Transverse colon (tissue), 4 donors: ENCODE data around the gene ACSL1. TPM values are rescaled to one million over a fixed set of nuclear protein-coding genes. Genes with fewer than 3 reads are reported as not detected.

Experiments
- DNase-seq: peaks from one replicate; pipeline ENCODE4 v3.0.0-alpha.2; 2019
- H3K27ac ChIP-seq, 4 donors: fragments of 200-600 bp; sonication (generic); 2 replicates each; pipeline ENCODE4 v1.5.1; 2016 to 2018; ENCODE audit warnings: inconsistent platforms in 4 of 4
- H3K27me3 ChIP-seq: fragments of 200-600 bp; sonication (generic); 2 replicates; pipeline ENCODE4 v1.5.1; 2017; ENCODE audit warnings: inconsistent platforms
- H3K36me3 ChIP-seq, 4 donors: fragments of 200-600 bp; sonication (generic); 2 replicates each; pipeline ENCODE4 v1.5.1; 2017 to 2019; ENCODE audit warnings: inconsistent platforms in 4 of 4
- H3K4me1 ChIP-seq, 4 donors: fragments of 200-600 bp; sonication (generic); 2 replicates each; pipeline ENCODE4 v1.5.1; 2017 to 2020; ENCODE audit warnings: inconsistent platforms in 4 of 4
- H3K4me3 ChIP-seq, 4 donors: fragments of 200-600 bp; sonication (generic); 1 replicate in 1 of 4; 2 replicates in 3 of 4; pipeline versions ENCODE4 v1.5.1 to v1.6.1; 2017 to 2019; ENCODE audit warnings: inconsistent platforms in 4 of 4
- H3K9me3 ChIP-seq, 2 donors: fragments of 200-600 bp; sonication (generic); 2 replicates each; pipeline ENCODE4 v1.5.1; 2017 to 2019; ENCODE audit warnings: inconsistent platforms in 2 of 2
- CTCF ChIP-seq, 5 experiments: fragments of 200-600 bp in 3 of 5; fragments of 450-650 bp in 2 of 5; sonication (generic) in 3 of 5; IDR thresholded peaks; 1 replicate in 2 of 5; 2 replicates in 3 of 5; pipeline ENCODE4 v1.5.1; 2016 to 2017; ENCODE audit warnings: antibody characterized with exemption in 5 of 5, inconsistent platforms in 3 of 5, mild to moderate bottlenecking in 2 of 5, moderate library complexity in 1 of 5
- EP300 ChIP-seq: sonication (generic); formaldehyde crosslinking; IDR thresholded peaks from one replicate; pipeline ENCODE4 v1.6.1; 2017; ENCODE audit warnings: antibody characterized with exemption, low read depth
- POLR2A ChIP-seq: fragments of 450-650 bp; IDR thresholded peaks from one replicate; pipeline ENCODE4 v1.6.1; 2016; ENCODE audit warnings: antibody characterized with exemption, mild to moderate bottlenecking, moderate library complexity
- POLR2AphosphoS5 ChIP-seq, 3 donors: sonication (generic); formaldehyde crosslinking; IDR thresholded peaks; one replicate each; pipeline ENCODE4 v1.6.1; 2016; ENCODE audit warnings: antibody characterized with exemption in 3 of 3
- WGBS, 2 donors: methylation state at CpG; one replicate each; pipeline ENCODE4 v1.1.5; 2018; ENCODE audit warnings: low coverage in 1 of 2; 5-methylcytosine and 5-hydroxymethylcytosine counted together
- in situ Hi-C, 4 donors: fragments of 200-750 bp; cut with MboI; loops; one replicate each; pipeline versions ENCODE4 v1.15.0 to v1.15.1; 2017; ENCODE audit warnings: low sequenced_read_pairs in 3 of 4, low pct_ligation_motif_present in 1 of 4, low pct_unique_long_range_greater_than_20kb in 1 of 4
- intact Hi-C: fragments of 100-400 bp; cut with DNase I; formaldehyde crosslinking; loops from one replicate; pipeline ENCODE4 v1.15.1; 2023; ENCODE audit warnings: low total_unique reads
- total RNA-seq, 4 donors: library from RNA; depleted of rRNA; stranded (reverse); fragments of >200 nt; gene quantifications; one replicate each; pipeline ENCODE4 v1.1.0, GENCODE V29; 2016

The ACSL1 gene
- total RNA-seq, 4 donors from 2014 or later: 20.6 to 50.0 (median 40.0) TPM

GRCh38 chr4:184721254-184721653, 104.5 kb downstream of the ACSL1 start:
- Histone ChIP-seq H3K9me3 (no peaks in the 10 kb centered on the region), H3K4me1 (peaks cover 0 to 10% (median 4%) of the 10 kb centered on the region in 4 donors), H3K36me3 (no peaks in the 10 kb centered on the region), H3K4me3 (no peak overlapping the region), H3K27ac (no peak overlapping the region), H3K27me3 (no peaks in the 10 kb centered on the region)
- in situ Hi-C loops: no loop called here
- intact Hi-C loops: no loop called here
- no peak for TF ChIP-seq CTCF (IDR thresholded peaks at IDR 0.05)
- no peak for TF ChIP-seq POLR2A
- DNase-seq: no peak

- Histone ChIP-seq H3K4me1 (peaks cover 0 to 10% (median 4%) of the 10 kb centered on the region in 4 donors), H3K9me3 (no peaks in the 10 kb centered on the region), H3K36me3 (no peaks in the 10 kb centered on the region), H3K27me3 (no peaks in the 10 kb centered on the region), H3K4me3 (no peak overlapping the region), H3K27ac (no peak overlapping the region)
- intact Hi-C loops: no loop called here
- DNase-seq: no peak
- TF ChIP-seq EP300 (no peak), POLR2AphosphoS5 (IDR thresholded peaks at IDR 0.05) (no peak), POLR2A (no peak), CTCF (IDR thresholded peaks at IDR 0.05) (no peak)
- WGBS, 2 donors: 98 to 100% methylated on average over 1 to 3 of the region's 3 CpGs
- in situ Hi-C loops: no loop called here
Measured at GRCh38 chr4:184719407-184719806, 106.4 kb downstream of the ACSL1 start.

- TF ChIP-seq EP300 (no peak), POLR2A (no peak), POLR2AphosphoS5 (IDR thresholded peaks at IDR 0.05) (no peak), CTCF (IDR thresholded peaks at IDR 0.05) (no peak)
- no peaks in the 10 kb centered on the region for H3K27me3 ChIP-seq
Measured at GRCh38 chr4:184715526-184715925, 110.2 kb downstream of the ACSL1 start.

GRCh38 chr4:184713887-184714286, 111.9 kb downstream of the ACSL1 start:
- TF ChIP-seq POLR2A (no peak), CTCF (IDR thresholded peaks at IDR 0.05) (no peak), EP300 (no peak), POLR2AphosphoS5 (IDR thresholded peaks at IDR 0.05) (no peak)
- no peaks in the 10 kb centered on the region for H3K27me3 ChIP-seq
- no peak overlapping the region for H3K27ac ChIP-seq
- H3K4me1 ChIP-seq: no peaks in the 10 kb centered on the region
- in situ Hi-C loops: no loop called here
- H3K36me3 ChIP-seq: no peaks in the 10 kb centered on the region
- H3K4me3 ChIP-seq: no peak overlapping the region
- DNase-seq: no peak
- WGBS, 2 donors: 50% methylated on average over 2 of the region's 2 CpGs; no CpG with 5 or more reads in 1 of the 2 donors
- intact Hi-C loops: no loop called here
- no peaks in the 10 kb centered on the region for H3K9me3 ChIP-seq

More at GRCh38 chr4:184715526-184715925, 110.2 kb downstream of the ACSL1 start:
- H3K9me3 ChIP-seq: no peaks in the 10 kb centered on the region
- no peak for DNase-seq
- H3K27ac ChIP-seq: no peak overlapping the region
- in situ Hi-C loops: no loop called here
- no peak overlapping the region for H3K4me3 ChIP-seq
- intact Hi-C loops: no loop called here
- no peaks in the 10 kb centered on the region for H3K36me3 ChIP-seq
- 98% methylated on average over 4 of the region's 4 CpGs; no CpG with 5 or more reads in 1 of the 2 donors for WGBS, 2 donors
- no peaks in the 10 kb centered on the region for H3K4me1 ChIP-seq
